HCT116 (cell line): ENCODE data around the gene MIGA1. TPM values are rescaled to one million over a fixed set of nuclear protein-coding genes. Genes with fewer than 3 reads are reported as not detected.

ENCODE experiments used
- ATAC-seq: fragments of 200-7000 bp; cut with Tn5 transposase; 2 replicates; pipeline ENCODE4 v1.9.1; 2020; ENCODE audit warnings: mild to moderate bottlenecking, moderate library complexity
- BruUV-seq: library from RNA; stranded (reverse); fragments of 400-500 nt; replicated peaks from 2 replicates; lab custom pipeline; 2021; lab: Mats Ljungman, UMichigan
- CTCF ChIA-PET: fragments of 300-600 bp; sonication (Branson Sonifier 250); formaldehyde crosslinking; loops from one replicate; lab custom pipeline; 2021; ENCODE audit warnings: antibody characterized with exemption; lab: Charles Lee
- POLR2A ChIA-PET: fragments of 300-600, 350-600 bp; sonication (Branson Sonifier 250); formaldehyde crosslinking; loops from one replicate; lab custom pipeline; 2021; ENCODE audit warnings: antibody characterized with exemption; lab: Charles Lee
- RAD21 ChIA-PET, 2 experiments: fragments of 300-600 bp; sonication (Branson Sonifier 250); formaldehyde crosslinking; loops; one replicate each; lab custom pipeline; 2023; ENCODE audit warnings: low total read pairs in 2 of 2; ENCODE audit not compliant: uncharacterized antibody in 2 of 2, unreplicated experiment in 2 of 2, low non-redundant PET in 1 of 2; lab: Charles Lee
- DNase-seq: peaks from one replicate; pipeline ENCODE4 v3.0.0-alpha.2; 2010; ENCODE audit warnings: low read depth, low spot score
- H2AFZ ChIP-seq: fragments of 200-600 bp; shearing (Covaris generic), sonication (generic); 2 replicates; pipeline ENCODE4 v1.6.1; 2017; ENCODE audit warnings: low read depth, mixed run types, mixed read lengths, antibody characterized with exemption, low read length; ENCODE audit not compliant: poor library complexity, severe bottlenecking
- H3K27ac ChIP-seq: 2 replicates; pipeline ENCODE4 v1.5.1; 2012; ENCODE audit warnings: low read depth, low read length
- H3K27me3 ChIP-seq: fragments of 200-600 bp; sonication (generic); 2 replicates; pipeline ENCODE4 v1.6.1; 2016; ENCODE audit warnings: mixed run types, low read length, mixed read lengths; ENCODE audit not compliant: insufficient read depth
- H3K36me3 ChIP-seq, 2 experiments: fragments of 200-500 bp in 1 of 2; fragments of 200-600 bp in 1 of 2; sonication (Bioruptor generic) in 1 of 2; sonication (generic) in 1 of 2; 2 replicates each; pipeline versions ENCODE4 v1.5.1 to v1.6.1; 2014 to 2016; ENCODE audit warnings: low read length in 2 of 2, inconsistent platforms in 1 of 2, mixed read lengths in 1 of 2, mixed run types in 1 of 2; ENCODE audit not compliant: insufficient read depth in 2 of 2, control insufficient read depth in 1 of 2
- H3K4me1 ChIP-seq, 2 experiments: fragments of 200-600 bp in 1 of 2; sonication (generic) in 1 of 2; 2 replicates each; pipeline versions ENCODE4 v1.5.1 to v1.6.1; 2012 to 2017; ENCODE audit warnings: low read length in 2 of 2, inconsistent platforms in 1 of 2, mild to moderate bottlenecking in 1 of 2, mixed read lengths in 1 of 2, mixed run types in 1 of 2, moderate library complexity in 1 of 2; ENCODE audit not compliant: insufficient read depth in 2 of 2, control insufficient read depth in 1 of 2
- H3K4me2 ChIP-seq: fragments of 200-600 bp; sonication (generic); 2 replicates; pipeline ENCODE4 v1.6.1; 2017; ENCODE audit warnings: mixed run types, low read length, mixed read lengths
- H3K4me3 ChIP-seq, 2 experiments: fragments of 200-600 bp in 1 of 2; sonication (generic) in 1 of 2; replicated peaks in 1 of 2; 2 replicates each; pipeline ENCODE4 v1.5.1; 2011 to 2016; ENCODE audit warnings: low read length in 2 of 2, control low read depth in 1 of 2, low read depth in 1 of 2, mild to moderate bottlenecking in 1 of 2, mixed read lengths in 1 of 2, mixed run types in 1 of 2
- H3K79me2 ChIP-seq: fragments of 200-600 bp; sonication (generic); 2 replicates; pipeline ENCODE4 v1.6.1; 2017; ENCODE audit warnings: mild to moderate bottlenecking, mixed run types, low read length, moderate library complexity, mixed read lengths; ENCODE audit not compliant: insufficient read depth
- H3K9ac ChIP-seq: fragments of 200-600 bp; sonication (generic); 2 replicates; pipeline ENCODE4 v1.6.1; 2016; ENCODE audit warnings: low read length, mixed read lengths
- H3K9me2 ChIP-seq: fragments of 200-600 bp; sonication (generic), shearing (Covaris generic); 2 replicates; pipeline ENCODE4 v1.6.1; 2017; ENCODE audit warnings: mixed run types, mild to moderate bottlenecking, moderate library complexity; ENCODE audit not compliant: insufficient read depth
- H3K9me3 ChIP-seq, 2 experiments: fragments of 200-500 bp in 1 of 2; fragments of 200-600 bp in 1 of 2; sonication (Bioruptor generic) in 1 of 2; sonication (generic) in 1 of 2; 2 replicates each; pipeline ENCODE4 v1.6.1; 2014 to 2017; ENCODE audit warnings: low read length in 2 of 2, mixed read lengths in 2 of 2, inconsistent platforms in 1 of 2, low read depth in 1 of 2, mild to moderate bottlenecking in 1 of 2, mixed run types in 1 of 2, moderate library complexity in 1 of 2; ENCODE audit not compliant: control insufficient read depth in 1 of 2, insufficient read depth in 1 of 2
- H4K20me1 ChIP-seq: fragments of 200-600 bp; sonication (generic), shearing (Covaris generic); 2 replicates; pipeline ENCODE4 v1.6.1; 2017; ENCODE audit warnings: mixed run types, mild to moderate bottlenecking, moderate library complexity; ENCODE audit not compliant: insufficient read depth
- EGR1 ChIP-seq: IDR thresholded peaks from 2 replicates; pipeline ENCODE4 v1.6.1; 2012; ENCODE audit warnings: low read depth
- MAX ChIP-seq: IDR thresholded peaks from 2 replicates; pipeline ENCODE4 v1.6.1; 2012
- POLR2AphosphoS5 ChIP-seq: IDR thresholded peaks from 2 replicates; pipeline ENCODE4 v1.6.1; 2011; ENCODE audit warnings: mild to moderate bottlenecking, low read depth, low read length, moderate library complexity
- RAD21 ChIP-seq: IDR thresholded peaks from 2 replicates; pipeline ENCODE4 v1.6.1; 2012; ENCODE audit warnings: low read depth, mild to moderate bottlenecking
- REST ChIP-seq: IDR thresholded peaks from 2 replicates; pipeline ENCODE4 v1.6.1; 2012; ENCODE audit warnings: low read depth
- SRF ChIP-seq: IDR thresholded peaks from 2 replicates; pipeline ENCODE4 v1.6.1; 2012; ENCODE audit warnings: low read depth
- TCF7L2 ChIP-seq: IDR thresholded peaks from 2 replicates; pipeline ENCODE4 v1.7.0; 2011; ENCODE audit warnings: borderline replicate concordance, inconsistent platforms; ENCODE audit not compliant: insufficient read depth, insufficient read length; ENCODE audit errors: extremely low read depth
- YY1 ChIP-seq: IDR thresholded peaks from 2 replicates; pipeline ENCODE4 v1.6.1; 2011; ENCODE audit warnings: low read length, low read depth, moderate library complexity, mild to moderate bottlenecking; ENCODE audit not compliant: insufficient replicate concordance; ENCODE audit errors: extremely low read depth
- ZBTB33 ChIP-seq: IDR thresholded peaks from 2 replicates; pipeline ENCODE4 v1.6.1; 2011; ENCODE audit warnings: mild to moderate bottlenecking, low read length, moderate library complexity; ENCODE audit not compliant: insufficient replicate concordance; ENCODE audit errors: extremely low read depth
- intact Hi-C: fragments of 100-400 bp; cut with micrococcal nuclease; formaldehyde crosslinking; loops from 2 replicates; pipeline ENCODE4 v1.10.0; 2022
- total RNA-seq: library from RNA; stranded (reverse); gene quantifications from one replicate; pipeline ENCODE4 v1.2.1, GENCODE V29; 2021; ENCODE audit not compliant: unreplicated experiment

Gene MIGA1
- total RNA-seq, 1 experiment from 2014 or later: 9.6 TPM

GRCh38 chr1:77797991-77798390 is 18.5 kb downstream of the MIGA1 start:
- no peak overlapping the region for H3K27ac ChIP-seq
- no peaks in the 10 kb centered on the region for H3K9me2 ChIP-seq
- no peak overlapping the region for H3K9ac ChIP-seq
- no peak overlapping the region for H3K4me2 ChIP-seq
- POLR2A ChIA-PET: no interaction called here
- no peaks in the 10 kb centered on the region for H3K27me3 ChIP-seq
- TF ChIP-seq RAD21 (no peak), YY1 (no peak), EGR1 (no peak)
- TF ChIP-seq, all 23 proteins: peak for 0
- Histone ChIP-seq H2AFZ (no peak overlapping the region), H4K20me1 (no peaks in the 10 kb centered on the region; the same call in 1 of the 2 replicates), H3K36me3 (no peaks in the 10 kb centered on the region), H3K4me3 (no peak overlapping the region), H3K4me1 (no peaks in the 10 kb centered on the region), H3K79me2 (0 out of 2 replicates have a peak, but pooled peaks cover 6% of the 10 kb centered on the region), H3K9me3 (no peaks in the 10 kb centered on the region)
- ChIA-PET RAD21 (interaction anchor here in 1 of 2 experiments (0.6 kb wide), 1 partner anchor 36 kb away, joined by 5 read pairs; no protein-coding TSS in a partner anchor), CTCF (no interaction called here)
- DNase-seq: no peak
- no TSS peak for BruUV-seq
- no peak for ATAC-seq
- intact Hi-C loops: no loop called here

GRCh38 chr1:77802026-77802425 is 22.6 kb downstream of the MIGA1 start:
- H3K4me1 ChIP-seq: no peaks in the 10 kb centered on the region
- ChIA-PET CTCF (no interaction called here), POLR2A (no interaction called here), RAD21 (no interaction called here)
- intact Hi-C loops: no loop called here
- H3K36me3 ChIP-seq: no peaks in the 10 kb centered on the region
- H3K9me2 ChIP-seq: no peaks in the 10 kb centered on the region
- TF ChIP-seq TCF7L2 (no peak), MAX (no peak), POLR2AphosphoS5 (no peak), ZBTB33 (no peak), REST (no peak), SRF (no peak)
- no peaks in the 10 kb centered on the region; the same call in 1 of the 2 replicates for H4K20me1 ChIP-seq
- no peak overlapping the region for H3K27ac ChIP-seq
- H3K4me3 ChIP-seq: no peak overlapping the region
- no peaks in the 10 kb centered on the region for H3K27me3 ChIP-seq
- H2AFZ ChIP-seq: no peak overlapping the region
- no peak overlapping the region for H3K9ac ChIP-seq
- no peaks in the 10 kb centered on the region for H3K9me3 ChIP-seq
- no peak for DNase-seq
- no peak overlapping the region for H3K4me2 ChIP-seq
- BruUV-seq: no TSS peak
- no peak for ATAC-seq
- H3K79me2 ChIP-seq: 0 out of 2 replicates have a peak, but pooled peaks cover 6% of the 10 kb centered on the region
